IPS-11a (cell line): ENCODE measurements around the gene CCDC34.
"Not testable (repeated sequence)": the region's sequence is repeated elsewhere in the genome, so short reads cannot be mapped to it uniquely, and the experiment has no call there.

Experiments
- H3K4me3 ChIP-seq: one replicate; pipeline ENCODE4 v1.5.1; 2013; ENCODE audit warnings: low read depth, low read length, control low read depth

CCDC34 gene

DNA sequence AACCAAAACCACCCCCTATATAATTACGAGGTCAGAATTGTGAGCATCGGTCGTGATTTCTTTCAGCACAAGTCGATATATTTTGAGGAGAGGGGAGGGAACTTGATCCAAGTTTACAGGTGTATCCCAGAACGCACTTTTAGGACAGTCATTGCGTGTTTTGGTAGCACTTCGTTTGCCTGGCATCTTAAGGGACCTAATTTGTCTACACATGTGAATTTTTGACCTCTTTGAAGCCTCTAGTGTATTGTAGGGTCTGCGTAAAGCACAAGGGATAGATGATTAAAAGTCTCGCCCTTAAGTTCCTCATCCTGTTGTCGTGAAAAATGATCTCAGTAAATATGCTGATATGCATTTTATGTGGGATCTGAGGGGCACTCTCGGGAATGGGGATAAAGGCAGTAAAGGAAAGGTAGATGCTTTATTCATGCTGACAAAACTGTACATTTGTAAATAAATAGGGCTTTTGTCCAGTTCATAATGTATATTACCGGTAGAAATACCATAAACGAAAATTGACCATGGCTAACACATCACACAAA, 632 bp upstream of the CCDC34 start:
- H3K4me3 ChIP-seq: peak overlapping the region; percentile 5

DNA sequence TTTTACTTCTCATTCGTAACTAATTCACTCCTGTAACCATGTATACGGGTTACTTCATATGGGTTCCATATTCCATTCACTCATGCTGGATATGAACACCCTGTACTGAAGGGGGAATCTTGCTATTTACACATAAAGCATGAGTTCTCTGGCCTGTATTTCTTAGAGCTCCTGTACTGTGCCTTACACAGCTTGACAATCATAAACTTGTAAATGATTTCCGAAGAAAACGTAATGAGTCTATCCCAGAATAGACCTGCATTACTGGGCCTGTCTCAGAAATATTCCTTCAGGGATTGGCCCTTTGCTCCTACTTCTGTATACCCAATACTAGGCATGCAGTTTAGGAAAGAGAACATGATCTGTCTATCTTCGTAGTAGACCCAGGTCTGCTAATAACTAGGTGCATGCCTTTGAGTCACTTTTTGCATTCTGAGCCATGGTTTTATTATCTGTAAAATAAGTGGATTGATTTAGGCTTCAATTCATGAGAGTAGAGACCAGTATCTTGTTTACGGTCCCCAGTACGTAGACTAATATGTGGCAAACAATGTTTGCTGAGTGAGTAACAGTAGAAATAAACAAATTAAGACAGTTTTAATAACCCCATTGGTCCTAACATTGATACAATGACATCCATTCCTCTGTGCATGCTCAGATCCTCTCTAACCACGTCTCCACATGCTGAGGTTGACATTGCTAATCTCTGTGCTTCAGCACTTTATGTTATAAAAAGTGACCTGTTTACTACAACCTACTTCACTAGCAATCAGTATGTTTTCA, 1.2 kb downstream of the CCDC34 start:
- peak overlapping the region; percentile 92 for H3K4me3 ChIP-seq

DNA sequence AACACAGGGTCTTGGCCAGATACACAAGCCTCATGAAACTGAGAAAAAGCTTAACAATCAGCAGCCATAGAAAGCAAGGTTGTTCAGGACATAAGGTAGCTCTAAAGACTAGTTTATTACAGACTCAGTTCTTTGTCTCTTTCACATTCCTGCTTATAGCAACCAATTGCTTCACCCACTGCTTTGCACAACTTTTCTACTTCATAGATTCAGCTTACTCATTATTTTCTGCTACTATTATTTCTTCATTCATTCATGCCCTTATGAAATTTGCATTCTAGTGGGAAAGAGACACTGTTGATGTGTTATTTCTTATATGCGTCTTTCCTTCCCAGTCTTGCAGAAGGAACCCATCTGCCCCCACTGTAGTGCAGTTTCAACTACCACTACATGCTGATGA, 4.7 kb downstream of the CCDC34 start:
- no peak overlapping the region for H3K4me3 ChIP-seq

DNA sequence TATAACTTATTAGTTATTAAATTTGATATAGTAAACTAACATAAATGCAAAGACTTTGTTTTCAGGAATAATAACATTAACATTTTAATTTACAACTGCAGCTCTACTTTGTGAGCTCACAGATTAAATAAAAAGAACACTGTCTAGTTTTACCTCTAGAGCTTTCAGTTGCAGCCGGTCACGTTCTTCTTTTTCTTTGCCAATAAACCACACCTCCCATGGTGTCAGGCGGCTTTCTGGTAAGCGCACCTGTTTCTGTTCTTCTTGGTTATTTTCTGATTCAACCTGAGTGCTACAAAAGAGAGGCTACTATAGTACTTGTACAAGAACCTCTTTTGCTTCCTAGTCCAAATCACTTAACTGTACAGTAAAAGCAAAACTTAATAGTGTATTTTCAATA, 5.8 kb downstream of the CCDC34 start:
- H3K4me3 ChIP-seq: no peak overlapping the region

DNA sequence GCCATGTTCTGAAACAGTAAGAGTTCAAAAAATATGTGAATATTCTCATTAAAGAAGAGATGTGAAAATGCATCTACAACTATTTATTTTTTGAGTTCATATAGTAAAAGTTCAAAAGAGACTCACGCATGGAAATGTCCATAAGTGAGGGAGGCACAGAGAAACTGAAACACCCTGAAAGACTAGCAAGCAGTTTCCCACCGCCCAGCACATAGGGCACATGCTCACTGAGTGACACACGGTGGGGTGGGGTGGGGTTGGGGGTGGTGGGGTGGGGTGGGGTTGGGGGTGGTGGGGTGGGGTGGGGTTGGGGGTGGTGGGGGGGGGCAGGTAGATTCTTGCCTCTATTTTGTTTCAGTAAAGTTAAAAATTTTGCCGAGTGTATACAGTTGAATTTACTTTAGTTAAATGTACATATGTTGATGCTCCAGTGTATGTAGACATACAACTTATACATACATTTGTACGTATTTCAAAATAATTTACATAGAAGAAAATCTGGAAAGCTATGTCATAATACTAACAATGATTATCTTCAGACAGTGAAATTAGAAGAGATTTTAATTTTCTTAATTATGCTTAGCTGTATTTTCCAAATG, 6.3 kb downstream of the CCDC34 start:
- no peak overlapping the region for H3K4me3 ChIP-seq

DNA sequence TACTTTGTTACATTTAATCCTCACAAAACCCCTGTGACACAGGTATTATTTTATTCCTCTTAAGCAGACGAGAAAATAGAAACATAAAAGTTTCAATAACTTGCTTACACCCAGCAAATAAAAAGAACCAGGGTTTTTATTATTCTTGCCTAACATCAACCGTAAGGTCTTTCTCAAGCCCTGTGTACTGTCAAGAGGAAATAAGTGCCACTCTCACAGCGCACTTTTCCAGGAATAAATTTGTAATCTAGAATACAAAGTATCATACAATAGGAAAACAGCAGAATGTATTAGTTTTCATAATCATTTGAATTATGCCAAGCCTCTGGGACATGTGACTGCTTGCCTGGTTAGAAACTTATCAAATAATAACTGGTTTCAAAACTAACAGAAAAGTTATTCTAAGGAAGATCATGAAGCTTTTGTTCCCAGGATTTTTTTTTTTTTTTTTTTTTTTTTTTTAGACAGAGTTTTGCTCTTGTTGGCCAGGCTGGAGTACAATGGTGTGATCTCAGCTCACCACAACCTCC, 7.4 kb downstream of the CCDC34 start:
- no peak overlapping the region for H3K4me3 ChIP-seq

DNA sequence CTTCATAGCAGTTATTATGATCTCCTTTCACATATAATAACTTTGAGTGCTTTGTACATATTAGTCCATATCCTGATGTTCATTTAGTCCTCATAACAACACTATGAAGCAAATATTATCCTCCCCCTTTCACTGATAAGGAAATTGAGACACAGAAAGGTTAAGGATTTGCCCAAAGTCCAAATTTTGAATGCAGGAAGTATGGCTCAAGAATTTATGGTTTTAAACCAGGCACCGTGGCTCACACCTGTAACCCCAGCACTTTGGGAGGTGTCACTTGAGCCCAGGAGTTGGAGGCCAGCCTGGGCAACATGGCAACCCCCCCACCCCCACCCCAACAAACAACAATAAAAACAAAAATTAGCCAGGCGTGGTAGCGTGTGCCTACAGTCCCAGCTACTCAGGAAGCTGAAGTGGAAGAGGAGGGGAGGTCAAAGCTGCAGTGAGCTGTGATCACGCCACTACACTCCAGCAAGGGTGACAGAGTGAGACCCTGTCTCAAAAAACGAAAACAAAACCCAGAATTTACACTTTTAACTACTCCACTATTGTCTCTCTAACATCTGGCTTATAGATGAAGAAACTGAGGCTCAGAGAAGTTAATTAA, 8.6 kb downstream of the CCDC34 start:
- no peak overlapping the region for H3K4me3 ChIP-seq

DNA sequence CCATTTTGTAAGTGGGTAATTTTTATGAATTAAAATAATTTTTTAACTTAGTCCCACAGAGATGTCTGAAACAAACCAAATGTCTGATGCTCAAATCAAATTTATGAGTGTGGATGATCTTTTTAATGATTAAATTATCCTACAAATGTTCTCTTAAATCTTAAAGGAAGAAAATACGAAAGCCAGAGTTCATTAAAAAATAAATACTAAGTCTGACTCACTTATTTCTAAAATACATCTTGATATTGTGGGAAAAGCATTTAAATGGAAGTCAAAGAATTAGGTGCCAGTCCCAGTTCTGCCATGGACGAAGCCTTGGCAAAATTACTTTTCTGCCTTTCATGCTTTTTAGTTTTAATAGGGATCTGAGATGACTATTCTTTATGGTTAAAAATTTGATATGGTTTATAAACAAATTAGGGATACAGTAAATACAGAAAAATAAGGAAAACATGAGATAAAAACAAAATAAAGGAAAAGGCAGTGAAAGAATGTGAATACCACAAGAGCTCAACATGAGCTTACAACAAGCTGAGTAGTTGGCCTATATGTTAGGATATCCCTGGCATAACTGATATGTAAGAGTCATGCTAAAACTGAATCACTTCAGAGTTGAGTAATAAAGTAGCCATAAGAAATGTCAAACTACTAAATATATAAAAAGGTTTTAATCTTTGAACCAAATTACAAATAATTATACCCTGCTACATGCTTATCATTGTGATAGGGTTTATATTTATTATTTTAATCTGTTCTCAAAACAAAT, 9.2 kb downstream of the CCDC34 start:
- H3K4me3 ChIP-seq: no peak overlapping the region

DNA sequence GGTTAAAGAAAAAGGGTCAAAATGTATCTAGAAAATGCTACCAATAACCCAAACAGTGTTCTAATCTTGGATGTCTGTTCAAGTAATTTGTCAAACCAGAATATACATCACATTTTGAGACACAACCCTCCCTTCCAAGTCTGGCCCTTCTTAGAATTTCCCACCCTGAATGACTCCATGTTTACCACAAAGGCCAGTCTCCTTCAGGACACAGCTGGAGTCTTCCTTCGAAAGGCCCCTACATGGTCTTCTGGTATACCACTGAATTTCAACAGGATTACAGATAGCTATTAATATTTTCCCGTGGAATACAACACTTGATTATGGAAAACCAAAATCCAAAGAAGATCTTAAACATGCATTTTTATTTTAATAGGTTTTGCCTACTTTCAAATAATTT, 10.2 kb downstream of the CCDC34 start:
- H3K4me3 ChIP-seq: no peak overlapping the region

DNA sequence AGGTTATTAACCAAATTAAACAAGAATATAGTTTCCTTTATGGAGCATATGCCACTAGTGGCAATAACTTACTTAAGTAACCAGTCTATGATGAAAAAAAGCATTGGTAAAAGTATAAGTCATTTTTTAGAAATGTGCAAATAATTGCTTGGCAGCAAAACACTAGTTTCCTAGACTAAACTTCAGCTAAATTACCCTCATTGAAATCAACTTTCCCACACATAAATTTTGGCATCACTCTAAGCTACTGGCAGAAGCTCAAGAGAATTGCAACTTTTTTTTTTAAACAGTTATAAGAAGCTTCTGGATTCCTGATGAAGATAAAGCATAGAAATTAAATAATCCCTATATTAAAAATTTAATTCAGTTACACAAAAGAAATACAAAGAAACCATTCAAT, 12.5 kb downstream of the CCDC34 start:
- no peak overlapping the region for H3K4me3 ChIP-seq

DNA sequence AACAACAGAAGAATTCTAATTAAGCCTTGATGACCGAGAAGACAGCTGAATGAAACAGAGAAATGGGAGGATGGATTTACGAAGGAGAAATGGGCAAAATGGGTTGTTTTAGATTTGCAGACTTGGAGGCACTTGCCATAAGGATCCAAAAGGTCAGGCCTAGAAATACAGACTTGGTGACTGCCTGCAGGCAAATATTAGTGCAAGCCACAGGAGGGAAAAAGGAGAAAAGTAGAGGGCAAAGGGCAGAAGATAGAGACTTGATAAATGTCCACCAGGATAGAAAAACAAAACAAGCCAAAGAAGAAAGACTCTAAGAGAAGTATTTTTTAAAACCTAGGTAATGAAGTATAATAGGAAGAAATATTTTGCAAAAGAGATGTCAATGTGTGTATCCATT, 13.1 kb downstream of the CCDC34 start:
- H3K4me3 ChIP-seq: no peak overlapping the region

DNA sequence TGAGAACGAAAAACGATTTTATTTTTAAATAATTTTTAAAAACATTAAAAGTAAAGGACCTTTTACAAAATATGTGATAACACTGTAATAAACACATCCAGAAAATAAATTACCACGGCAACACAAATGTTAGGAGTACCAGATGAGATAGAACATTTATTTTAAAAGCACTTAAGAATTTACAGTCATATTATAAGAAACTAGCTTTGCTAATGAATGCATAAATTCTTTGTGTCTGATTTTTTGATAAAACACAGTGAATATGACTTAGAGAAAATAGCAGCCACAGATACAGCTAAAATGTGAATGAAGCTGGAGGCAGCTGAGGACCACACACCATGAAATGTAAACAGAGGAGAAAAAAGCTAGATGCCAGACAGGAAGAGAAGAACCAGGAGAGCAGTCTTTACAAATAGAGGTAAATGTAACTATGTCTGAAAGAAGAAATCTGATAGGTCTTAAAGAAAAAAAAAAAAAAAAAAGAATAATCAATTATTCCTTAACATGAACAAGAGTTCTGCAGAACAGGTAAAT, 14.6 kb downstream of the CCDC34 start:
- H3K4me3 ChIP-seq: no peak overlapping the region

DNA sequence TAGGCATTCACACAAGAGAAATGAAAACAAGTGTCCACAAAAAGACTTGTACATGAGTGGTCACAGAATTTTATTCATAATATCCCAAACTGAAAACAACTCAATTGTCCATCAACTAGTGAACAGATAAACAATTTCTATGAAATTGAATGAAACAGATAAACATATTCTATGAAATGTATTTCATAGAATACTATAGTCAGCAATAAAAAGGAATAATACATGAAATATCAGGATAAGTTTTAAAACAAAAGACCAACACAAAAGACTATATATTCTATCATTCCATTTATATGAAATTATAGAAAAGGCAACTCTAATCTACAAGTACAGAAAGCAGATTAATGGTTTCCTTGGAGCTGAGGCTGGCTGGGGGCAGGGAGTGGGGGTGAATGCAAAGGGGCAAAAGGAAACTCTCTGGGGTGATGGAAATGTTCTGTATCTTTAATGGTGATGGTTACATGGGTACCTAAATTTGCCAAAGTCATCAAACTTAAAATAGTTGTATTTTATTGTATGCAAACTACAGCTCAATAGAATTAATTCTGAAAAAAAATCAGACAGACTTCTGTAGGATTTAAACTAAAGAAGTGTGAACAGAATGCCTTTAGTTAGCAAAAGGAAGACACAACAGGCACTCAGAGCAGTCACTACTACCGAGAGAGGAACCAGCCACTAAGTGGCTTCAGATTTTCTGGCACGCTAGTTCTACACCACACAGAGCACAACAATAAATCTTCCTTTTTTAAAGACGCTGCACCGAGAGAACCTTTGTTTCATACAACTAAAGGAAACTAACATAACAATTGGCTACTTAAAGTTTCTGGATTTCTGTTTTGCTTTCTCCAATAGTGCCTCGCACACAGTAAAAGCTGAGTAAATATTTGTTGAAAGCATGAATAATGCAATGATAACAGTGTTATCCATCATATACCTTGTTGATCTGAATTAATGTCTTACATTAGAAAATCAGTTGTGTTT, 15.4 kb downstream of the CCDC34 start:
- no peak overlapping the region for H3K4me3 ChIP-seq

DNA sequence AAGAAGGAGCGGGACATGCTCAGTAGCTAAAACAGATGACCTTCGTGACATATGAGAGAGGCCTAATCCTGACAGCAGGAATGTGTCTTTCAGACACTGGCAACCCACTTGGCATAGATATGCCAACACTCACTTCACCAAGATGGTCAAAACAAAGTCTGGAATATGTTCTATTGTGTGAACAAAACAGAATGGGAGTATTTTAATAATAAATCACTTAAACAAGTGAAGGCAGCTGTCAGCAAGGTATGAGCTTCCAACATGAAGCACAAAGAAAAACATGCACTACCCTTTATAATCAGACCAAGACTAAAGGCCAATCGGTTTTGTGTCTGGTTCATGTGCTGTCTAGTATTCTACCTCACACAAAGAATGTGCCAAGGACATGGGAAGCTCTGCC, 23.1 kb downstream of the CCDC34 start:
- H3K4me3 ChIP-seq: no peak overlapping the region

DNA sequence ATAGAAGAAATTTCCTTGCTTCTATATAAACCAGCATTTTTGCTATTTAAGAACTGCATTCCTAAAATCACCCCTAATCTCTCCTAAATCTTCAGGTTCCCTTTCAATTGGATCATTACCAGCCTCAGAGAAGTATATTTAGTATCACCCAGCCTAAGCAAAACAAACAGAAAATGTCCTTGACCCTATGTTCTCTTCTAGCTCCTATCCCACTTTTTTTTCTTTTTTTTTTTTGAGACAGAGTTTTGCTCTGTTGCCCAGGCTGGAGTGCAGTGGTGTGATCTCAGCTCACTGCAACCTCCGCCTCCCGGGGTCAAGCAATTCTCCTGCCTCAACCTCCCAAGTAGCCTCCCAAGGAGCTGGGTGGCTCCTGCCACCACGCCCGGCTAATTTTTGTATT, 28.3 kb downstream of the CCDC34 start:
- not testable (repeated sequence) for H3K4me3 ChIP-seq

DNA sequence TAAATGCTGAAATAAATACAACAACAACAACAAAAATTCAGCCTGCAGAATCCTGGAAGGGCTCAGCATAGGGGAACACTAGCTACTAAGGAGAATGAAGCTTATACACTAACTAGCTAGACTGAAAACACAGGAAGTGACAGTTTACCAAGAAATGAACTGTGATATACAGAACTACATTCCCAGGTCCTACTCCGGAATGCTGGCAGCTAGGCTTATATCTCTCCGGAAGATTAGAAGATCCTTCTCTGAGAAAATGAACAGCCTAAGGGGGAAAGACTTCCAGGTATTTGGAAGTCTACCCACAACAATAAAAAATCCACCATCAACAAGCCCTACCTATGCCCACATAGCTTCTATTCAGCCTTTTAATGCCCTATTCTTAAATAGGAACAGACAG, 31.0 kb downstream of the CCDC34 start:
- no peak overlapping the region for H3K4me3 ChIP-seq

DNA sequence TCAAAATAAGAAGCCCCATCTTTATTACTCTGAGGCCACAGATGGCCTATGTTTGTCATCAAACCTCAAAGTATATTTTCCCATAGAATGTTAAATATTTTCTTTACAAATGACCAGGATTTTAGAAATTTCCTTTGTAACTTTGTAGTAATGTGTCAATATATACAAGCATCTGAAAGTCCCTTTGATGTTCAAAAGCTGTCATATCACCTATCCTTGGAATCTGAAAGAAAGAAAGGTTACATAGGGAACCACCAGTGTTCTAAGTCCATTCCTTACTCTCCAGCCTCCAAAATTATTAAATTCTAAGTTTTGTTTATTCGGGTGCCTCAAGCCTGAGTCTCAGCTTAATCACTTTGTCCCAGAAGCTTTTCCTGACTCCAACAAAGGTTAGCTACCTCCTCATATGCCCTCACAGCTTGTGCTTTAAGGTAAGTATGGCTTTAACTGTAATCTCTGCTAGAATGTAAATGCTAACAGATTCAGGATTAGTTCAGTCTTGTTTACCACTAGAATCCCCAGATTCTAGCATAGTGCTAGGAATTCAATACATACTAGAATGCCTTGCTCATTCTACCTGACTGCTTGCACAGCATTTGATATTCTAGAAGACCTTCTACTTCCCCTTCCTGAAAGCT, 32.3 kb downstream of the CCDC34 start:
- H3K4me3 ChIP-seq: no peak overlapping the region

DNA sequence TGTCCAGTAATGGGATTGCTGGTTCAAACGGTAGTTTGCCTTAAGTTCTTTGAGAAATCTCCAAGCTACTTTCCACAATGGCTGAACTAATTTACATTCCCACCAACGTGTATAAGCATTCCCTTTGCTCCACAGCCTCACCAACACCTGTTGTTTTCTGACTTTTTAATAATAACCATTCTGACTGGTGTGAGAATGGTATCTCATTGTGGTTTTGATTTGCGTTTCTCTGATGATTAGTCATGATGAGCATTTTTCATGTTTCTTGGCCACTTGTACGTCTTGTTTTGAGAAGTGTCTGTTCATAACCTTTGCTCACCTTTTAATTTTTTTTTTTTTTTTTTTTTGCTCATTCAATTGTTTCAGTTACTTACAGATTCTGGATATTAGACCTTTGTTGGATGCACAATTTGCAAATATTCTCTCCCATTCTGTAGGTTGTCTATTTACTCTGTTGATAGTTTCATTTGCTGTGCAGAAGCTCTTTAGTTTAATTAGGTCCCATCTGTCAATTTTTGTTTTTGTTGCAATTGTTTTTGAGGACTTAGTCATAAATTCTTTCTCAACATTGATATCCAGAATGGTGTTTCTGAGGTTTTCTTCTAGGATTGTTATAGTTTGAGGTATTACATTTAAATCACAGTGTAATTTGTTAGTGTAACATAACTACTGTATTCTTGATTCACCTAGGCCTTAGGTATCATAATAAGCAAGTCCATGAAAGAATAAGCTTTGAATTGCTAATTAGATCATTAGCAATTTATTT, 33.0 kb downstream of the CCDC34 start:
- no peak overlapping the region for H3K4me3 ChIP-seq
